ENCODE data around the gene GPRIN3.

GPRIN3 gene

GRCh38 chr4:89216866-89217265, 90.7 kb downstream of the GPRIN3 start:
- Histone ChIP-seq H3K9me3 (ENCODE audit: insufficient read depth, low read length, severe bottlenecking) (no peaks in the 10 kb centered on the region), H3K4me1 (ENCODE audit: insufficient read depth, low read length) (no peaks in the 10 kb centered on the region), H4K20me1 (ENCODE audit: insufficient read depth, low read length) (no peaks in the 10 kb centered on the region), H3K4me3 (ENCODE audit: low read depth in 1 of 2, low read length in 2 of 2) (no peak overlapping the region), H3K27ac (ENCODE audit: low read length) (no peak overlapping the region), H3K9ac (ENCODE audit: low read depth, low read length) (no peak overlapping the region), H2AFZ (ENCODE audit: low read depth, low read length) (no peak overlapping the region), H3K36me3 (ENCODE audit: insufficient read depth, low read length) (no peaks in the 10 kb centered on the region), H3K79me2 (ENCODE audit: insufficient read depth, low read length) (no peaks in the 10 kb centered on the region), H3K27me3 (ENCODE audit: insufficient read depth, low read length, poor library complexity) (no peaks in the 10 kb centered on the region), H3K4me2 (ENCODE audit: insufficient read depth, low read length) (no peak overlapping the region)
- no peak for DNase-seq
- ATAC-seq (ENCODE audit: insufficient read depth, low read depth) = no peak
- no peak for TF ChIP-seq EZH2 (IDR thresholded peaks at IDR 0.05; ENCODE audit: borderline replicate concordance, low read depth, low read length, severe bottlenecking)
- no peak for TF ChIP-seq CTCF (IDR thresholded peaks at IDR 0.05; ENCODE audit: borderline replicate concordance, extremely low read depth, low read length, poor library complexity, severe bottlenecking)

DNA sequence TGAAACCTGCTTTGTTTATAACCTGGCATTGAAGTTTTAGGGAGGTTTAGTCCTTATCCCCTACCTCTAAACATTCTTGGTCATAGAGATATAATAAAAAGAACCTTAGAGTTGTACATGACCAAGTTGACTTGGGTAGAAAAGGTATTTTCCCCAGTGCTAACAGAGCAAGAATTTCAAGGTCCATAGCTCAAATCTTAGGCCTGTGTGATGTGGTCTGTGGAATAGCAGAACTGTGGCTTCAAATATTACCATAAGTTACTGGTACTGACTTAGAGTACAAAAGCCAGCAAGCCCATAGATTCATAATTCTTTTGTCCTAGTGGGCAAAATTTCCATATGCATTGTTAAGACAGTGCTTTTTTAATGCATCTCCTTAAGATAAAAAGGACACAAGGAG, 91.2 kb downstream of the GPRIN3 start:
- TF ChIP-seq CTCF (IDR thresholded peaks at IDR 0.05; ENCODE audit: borderline replicate concordance, extremely low read depth, low read length, poor library complexity, severe bottlenecking) (no peak), EZH2 (IDR thresholded peaks at IDR 0.05; ENCODE audit: borderline replicate concordance, low read depth, low read length, severe bottlenecking) (no peak)
- no peaks in the 10 kb centered on the region for H3K79me2 ChIP-seq (ENCODE audit: insufficient read depth, low read length)
- no peaks in the 10 kb centered on the region for H4K20me1 ChIP-seq (ENCODE audit: insufficient read depth, low read length)
- H3K36me3 ChIP-seq (ENCODE audit: insufficient read depth, low read length) = no peaks in the 10 kb centered on the region
- no peak for ATAC-seq (ENCODE audit: insufficient read depth, low read depth)
- no peak overlapping the region for H3K4me2 ChIP-seq (ENCODE audit: insufficient read depth, low read length)
- H3K27me3 ChIP-seq (ENCODE audit: insufficient read depth, low read length, poor library complexity) = no peaks in the 10 kb centered on the region
- no peaks in the 10 kb centered on the region for H3K4me1 ChIP-seq (ENCODE audit: insufficient read depth, low read length)
- H3K4me3 ChIP-seq (ENCODE audit: low read depth in 1 of 2, low read length in 2 of 2) = no peak overlapping the region
- H3K9ac ChIP-seq (ENCODE audit: low read depth, low read length) = no peak overlapping the region
- H3K27ac ChIP-seq (ENCODE audit: low read length) = no peak overlapping the region
- DNase-seq = no peak
- no peaks in the 10 kb centered on the region for H3K9me3 ChIP-seq (ENCODE audit: insufficient read depth, low read length, severe bottlenecking)
- no peak overlapping the region for H2AFZ ChIP-seq (ENCODE audit: low read depth, low read length)

DNA sequence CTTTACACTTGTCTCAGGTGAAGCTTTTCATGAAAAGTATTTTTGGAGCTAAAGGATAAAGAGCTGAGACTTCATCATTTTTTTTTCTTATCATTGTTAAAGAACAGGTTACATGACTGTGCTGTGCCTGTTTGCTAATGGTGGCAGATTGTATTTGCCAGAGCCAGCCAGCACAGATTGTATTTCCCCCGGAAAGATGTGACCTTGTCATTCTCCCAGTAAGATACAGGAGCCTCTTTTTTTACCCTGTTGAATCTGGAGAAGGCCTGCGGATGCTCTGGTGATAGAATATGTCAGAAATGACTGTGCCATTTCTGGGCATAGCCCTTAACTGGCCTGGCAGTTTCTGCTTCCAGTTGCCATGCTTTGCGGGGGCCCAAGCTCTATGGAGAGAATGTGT, 91.9 kb downstream of the GPRIN3 start:
- no peak overlapping the region for H3K4me3 ChIP-seq (ENCODE audit: low read depth in 1 of 2, low read length in 2 of 2)
- TF ChIP-seq CTCF (IDR thresholded peaks at IDR 0.05; ENCODE audit: borderline replicate concordance, extremely low read depth, low read length, poor library complexity, severe bottlenecking) (no peak), EZH2 (IDR thresholded peaks at IDR 0.05; ENCODE audit: borderline replicate concordance, low read depth, low read length, severe bottlenecking) (no peak)
- no peaks in the 10 kb centered on the region for H3K9me3 ChIP-seq (ENCODE audit: insufficient read depth, low read length, severe bottlenecking)
- no peak overlapping the region for H3K9ac ChIP-seq (ENCODE audit: low read depth, low read length)
- ATAC-seq (ENCODE audit: insufficient read depth, low read depth) = no peak
- no peak overlapping the region for H3K4me2 ChIP-seq (ENCODE audit: insufficient read depth, low read length)
- H3K27ac ChIP-seq (ENCODE audit: low read length) = no peak overlapping the region
- H2AFZ ChIP-seq (ENCODE audit: low read depth, low read length) = no peak overlapping the region
- no peaks in the 10 kb centered on the region for H3K79me2 ChIP-seq (ENCODE audit: insufficient read depth, low read length)
- no peak for DNase-seq
- no peaks in the 10 kb centered on the region for H3K36me3 ChIP-seq (ENCODE audit: insufficient read depth, low read length)
- no peaks in the 10 kb centered on the region for H3K27me3 ChIP-seq (ENCODE audit: insufficient read depth, low read length, poor library complexity)
- no peaks in the 10 kb centered on the region for H4K20me1 ChIP-seq (ENCODE audit: insufficient read depth, low read length)
- H3K4me1 ChIP-seq (ENCODE audit: insufficient read depth, low read length) = no peaks in the 10 kb centered on the region

DNA sequence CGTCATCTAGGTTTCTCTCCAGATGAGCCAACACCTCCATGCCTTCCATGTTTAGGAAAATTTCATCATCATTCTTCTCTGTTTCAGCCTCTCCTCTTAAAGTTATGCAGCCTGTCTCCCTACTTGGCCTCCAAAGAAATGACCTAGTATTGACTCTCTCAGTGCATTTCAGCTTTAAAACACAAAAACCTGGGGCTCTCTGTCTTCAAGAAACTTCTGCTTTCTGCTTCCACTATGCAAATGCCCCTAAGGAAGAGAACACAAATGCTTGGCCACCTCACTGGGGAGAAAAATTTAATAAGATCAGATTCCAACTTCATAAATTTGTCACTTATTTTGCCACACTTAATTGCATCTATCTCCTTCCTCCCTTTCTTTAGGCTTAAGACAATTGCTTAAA, 93.3 kb downstream of the GPRIN3 start:
- H3K4me2 ChIP-seq (ENCODE audit: insufficient read depth, low read length) = no peak overlapping the region
- H3K9me3 ChIP-seq (ENCODE audit: insufficient read depth, low read length, severe bottlenecking) = no peaks in the 10 kb centered on the region
- H3K27ac ChIP-seq (ENCODE audit: low read length) = no peak overlapping the region
- no peaks in the 10 kb centered on the region for H3K79me2 ChIP-seq (ENCODE audit: insufficient read depth, low read length)
- no peaks in the 10 kb centered on the region for H3K27me3 ChIP-seq (ENCODE audit: insufficient read depth, low read length, poor library complexity)
- no peak overlapping the region for H3K4me3 ChIP-seq (ENCODE audit: low read depth in 1 of 2, low read length in 2 of 2)
- no peaks in the 10 kb centered on the region for H3K36me3 ChIP-seq (ENCODE audit: insufficient read depth, low read length)
- H3K4me1 ChIP-seq (ENCODE audit: insufficient read depth, low read length) = no peaks in the 10 kb centered on the region
- no peak overlapping the region for H2AFZ ChIP-seq (ENCODE audit: low read depth, low read length)
- DNase-seq (no peak), ATAC-seq (ENCODE audit: insufficient read depth, low read depth) (no peak)
- TF ChIP-seq EZH2 (IDR thresholded peaks at IDR 0.05; ENCODE audit: borderline replicate concordance, low read depth, low read length, severe bottlenecking) (no peak), CTCF (IDR thresholded peaks at IDR 0.05; ENCODE audit: borderline replicate concordance, extremely low read depth, low read length, poor library complexity, severe bottlenecking) (no peak)
- no peaks in the 10 kb centered on the region for H4K20me1 ChIP-seq (ENCODE audit: insufficient read depth, low read length)
- no peak overlapping the region for H3K9ac ChIP-seq (ENCODE audit: low read depth, low read length)

Data from DND-41 (cell line).